GM10847 (cell line): Measurements from ENCODE around the gene MACROD2.

Experiments used
- POLR2A ChIP-seq: IDR thresholded peaks from 2 replicates; pipeline ENCODE4 v1.6.1; 2011; ENCODE audit not compliant: insufficient read length; ENCODE audit errors: extremely low read depth

The MACROD2 gene

DNA sequence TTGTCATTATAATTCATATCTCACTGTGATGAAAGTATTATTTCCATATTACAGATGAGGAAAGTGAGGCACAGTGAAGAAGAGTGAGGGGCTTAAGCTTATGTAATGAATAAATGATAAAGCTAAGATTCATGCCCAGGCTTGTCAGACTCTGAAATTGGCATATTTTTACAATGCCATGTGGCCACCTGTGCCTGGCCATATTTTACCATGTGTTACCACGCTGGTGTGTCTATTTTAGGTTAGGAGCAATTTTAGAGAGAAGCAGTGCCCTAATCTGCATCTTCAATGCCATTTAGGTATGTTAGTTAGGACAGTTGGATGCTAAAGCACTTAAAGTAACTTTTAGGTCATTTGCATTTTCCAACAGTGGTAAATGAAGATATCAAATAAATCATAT lies 530.1 kb downstream of the MACROD2 start:
- TF ChIP-seq POLR2A: no peak

DNA sequence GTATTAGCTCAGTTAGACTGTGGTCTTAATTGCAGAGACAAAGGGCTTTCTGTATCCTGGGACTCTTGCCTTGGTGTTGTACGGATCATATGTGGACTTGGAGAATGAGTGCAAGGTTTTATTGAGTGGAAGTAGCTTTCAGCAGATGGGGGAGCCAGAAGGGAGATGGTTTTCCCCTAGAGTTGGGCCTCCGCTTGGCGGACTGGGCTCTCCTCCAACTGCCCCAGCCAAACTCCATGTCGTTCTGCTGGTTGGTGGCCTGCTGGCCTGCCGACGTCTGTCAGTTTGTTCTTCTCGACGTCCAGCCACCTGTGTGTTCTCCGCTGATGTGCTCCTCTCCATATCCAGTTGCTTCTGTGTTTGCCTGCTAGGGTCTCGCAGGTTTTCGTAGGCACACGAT lies 531.6 kb downstream of the MACROD2 start:
- TF ChIP-seq POLR2A: no peak

DNA sequence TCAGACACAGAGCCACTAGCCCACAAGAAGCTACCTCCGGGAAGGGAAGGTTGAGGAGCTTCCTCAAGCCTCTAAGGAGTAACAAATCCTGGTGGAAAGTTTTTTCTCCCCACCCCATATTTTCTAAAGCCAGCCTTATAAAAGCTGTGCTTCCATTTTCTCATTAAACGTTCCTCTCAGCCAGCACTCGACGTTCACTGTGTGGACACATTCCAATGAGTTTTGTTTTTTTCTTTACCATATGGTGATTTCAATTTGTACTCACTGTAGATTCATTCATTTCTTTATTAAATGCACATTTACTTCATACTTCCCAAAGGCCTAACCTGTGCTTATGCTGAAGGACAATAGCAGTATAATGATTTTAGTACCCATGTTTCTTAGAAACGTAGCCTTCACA lies 536.5 kb downstream of the MACROD2 start:
- TF ChIP-seq POLR2A: no peak

DNA sequence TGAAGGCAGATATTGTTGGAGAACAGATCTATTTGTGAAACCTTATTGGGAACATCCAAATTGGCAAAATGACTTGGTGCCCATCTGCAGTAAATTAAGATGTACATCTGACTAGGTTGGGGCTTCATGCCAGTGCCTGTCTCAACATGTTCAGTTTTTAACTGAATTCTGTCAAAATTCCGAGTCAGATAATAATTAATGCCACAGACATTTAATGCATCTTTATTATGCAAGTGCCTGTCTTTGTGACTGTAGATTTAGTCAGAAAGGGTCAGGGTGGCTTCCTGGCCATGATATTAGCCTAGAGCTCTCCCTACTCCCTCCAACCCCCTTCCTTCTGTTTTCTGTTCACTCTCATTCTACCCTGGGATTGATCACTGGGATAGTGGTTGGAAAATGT lies 541.4 kb downstream of the MACROD2 start:
- TF ChIP-seq POLR2A: no peak

DNA sequence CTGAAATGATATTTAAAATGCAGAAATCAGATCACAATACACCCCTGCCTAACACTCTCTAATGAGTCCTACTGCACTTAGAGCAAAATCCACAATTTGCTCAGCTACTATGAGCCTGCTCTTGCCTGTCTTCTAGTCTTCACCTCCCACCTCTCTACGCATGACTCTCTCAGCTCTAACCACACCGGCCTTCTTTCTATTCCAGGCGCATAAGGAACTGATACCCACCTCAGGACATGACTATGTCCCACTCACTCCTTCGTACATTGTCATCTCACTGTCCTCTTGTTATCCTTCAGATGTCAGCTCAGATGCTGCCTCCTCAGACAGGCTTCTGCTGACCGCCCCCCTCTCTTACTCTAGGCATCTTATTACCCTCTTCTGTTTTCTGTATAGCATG lies 543.1 kb downstream of the MACROD2 start:
- TF ChIP-seq POLR2A: no peak

DNA sequence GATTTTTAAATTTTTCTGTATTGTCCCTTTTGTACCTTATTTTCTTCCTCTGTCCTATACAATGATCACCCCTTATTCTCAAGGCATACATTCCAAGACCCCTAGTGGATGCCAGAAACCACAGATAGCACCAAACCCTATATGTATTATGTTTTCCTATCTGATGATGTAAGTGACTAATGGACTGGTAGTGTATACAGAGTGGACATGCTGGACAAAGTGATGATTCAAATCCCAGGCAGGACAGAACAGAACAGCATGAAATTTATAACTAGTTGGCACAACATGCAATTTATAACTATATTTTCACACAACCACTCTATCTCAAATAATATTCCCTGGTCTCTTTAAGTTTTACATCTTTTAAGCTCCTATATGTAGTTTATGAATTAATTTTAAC lies 547.7 kb downstream of the MACROD2 start:
- no peak for TF ChIP-seq POLR2A

DNA sequence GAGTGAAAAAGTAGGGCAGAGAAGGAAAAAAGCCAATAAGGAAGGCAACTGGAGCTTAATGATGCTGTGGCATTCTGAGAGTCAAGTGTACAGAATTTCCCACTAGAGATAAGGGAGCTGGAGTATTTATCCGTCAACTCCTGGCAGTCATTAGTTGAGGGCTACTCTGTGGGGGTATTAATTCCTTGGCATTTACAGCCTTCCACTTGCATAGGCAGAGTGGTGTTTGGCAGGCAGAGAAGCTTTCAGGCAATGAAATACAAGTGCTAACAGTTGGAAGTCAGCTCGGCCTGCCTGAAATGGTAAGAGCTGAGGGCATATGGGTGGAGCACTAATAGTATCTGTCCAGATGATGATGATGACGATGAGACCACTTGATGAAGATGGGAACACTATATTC lies 549.4 kb downstream of the MACROD2 start:
- TF ChIP-seq POLR2A: no peak

DNA sequence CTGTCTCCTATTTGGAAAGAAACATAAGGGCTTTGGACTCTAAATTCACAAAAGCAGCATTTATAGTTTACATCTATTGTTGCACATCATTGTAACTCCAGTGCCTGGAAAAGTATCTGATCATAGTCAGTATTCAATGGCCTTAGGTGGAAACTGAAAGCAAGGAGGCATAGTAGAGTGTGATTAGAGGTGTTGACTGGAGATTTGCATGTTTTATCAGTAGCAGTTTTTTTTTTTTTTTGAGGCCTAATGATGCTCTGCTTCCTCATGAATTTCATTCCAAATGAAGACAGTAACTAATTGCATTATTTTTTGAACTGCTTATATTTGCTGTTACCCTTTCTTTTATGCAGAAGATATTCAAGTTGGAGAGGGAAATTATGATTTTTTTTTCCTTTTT lies 555.3 kb downstream of the MACROD2 start:
- no peak for TF ChIP-seq POLR2A

DNA sequence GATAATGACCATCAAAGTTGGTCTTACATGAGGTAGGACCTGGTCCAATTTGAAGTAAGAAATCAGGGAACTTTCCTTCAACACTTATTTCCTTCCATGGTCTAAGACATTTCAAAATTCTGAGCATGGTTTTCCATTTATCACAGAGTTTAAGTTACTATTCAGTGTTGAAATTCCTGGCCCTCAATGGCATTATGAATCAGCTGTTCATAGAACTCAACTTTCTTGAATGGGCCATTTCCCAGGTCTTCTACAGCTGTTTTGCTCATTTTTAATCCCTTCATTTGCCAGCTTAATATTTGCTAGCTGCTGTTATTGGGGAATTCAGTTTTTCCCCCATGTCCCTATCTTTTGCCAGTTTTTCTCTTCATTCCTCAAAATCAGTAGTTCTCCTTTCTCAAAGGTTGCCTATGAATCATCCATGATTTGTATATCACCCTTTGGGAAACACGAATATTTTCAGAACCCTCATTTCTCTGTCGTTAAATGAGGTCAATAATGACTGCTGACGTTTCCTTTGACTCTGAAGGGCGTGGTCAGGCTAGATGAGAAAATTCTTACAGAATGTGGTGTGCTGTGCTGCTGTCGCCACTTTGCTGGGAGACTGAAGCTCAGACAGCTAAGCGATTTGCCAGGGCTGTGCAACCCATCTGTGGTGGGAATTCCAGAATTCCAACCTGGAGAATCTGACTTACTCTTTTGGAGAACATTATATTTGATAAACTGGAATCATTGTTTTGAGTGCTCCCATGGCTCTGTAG lies 558.6 kb downstream of the MACROD2 start:
- TF ChIP-seq POLR2A: no peak

DNA sequence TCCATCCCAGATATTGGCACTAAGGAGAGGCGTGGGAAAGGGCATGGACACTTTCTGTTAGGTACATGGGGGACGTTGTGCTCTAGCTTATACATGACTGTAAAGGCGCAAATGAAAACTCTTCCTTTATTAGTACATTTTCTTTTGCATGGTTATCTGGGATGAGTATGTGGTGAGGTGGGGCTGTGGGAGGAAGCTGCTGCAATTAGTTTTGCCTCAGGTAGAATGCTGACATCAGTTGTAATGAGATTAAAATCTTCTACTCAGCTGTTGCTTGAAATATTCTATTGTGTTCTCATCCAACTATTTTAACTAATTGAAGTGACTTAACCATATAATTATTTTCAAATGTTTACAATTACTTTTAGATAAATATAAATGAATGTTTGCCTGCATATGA lies 560.4 kb downstream of the MACROD2 start:
- TF ChIP-seq POLR2A: no peak

DNA sequence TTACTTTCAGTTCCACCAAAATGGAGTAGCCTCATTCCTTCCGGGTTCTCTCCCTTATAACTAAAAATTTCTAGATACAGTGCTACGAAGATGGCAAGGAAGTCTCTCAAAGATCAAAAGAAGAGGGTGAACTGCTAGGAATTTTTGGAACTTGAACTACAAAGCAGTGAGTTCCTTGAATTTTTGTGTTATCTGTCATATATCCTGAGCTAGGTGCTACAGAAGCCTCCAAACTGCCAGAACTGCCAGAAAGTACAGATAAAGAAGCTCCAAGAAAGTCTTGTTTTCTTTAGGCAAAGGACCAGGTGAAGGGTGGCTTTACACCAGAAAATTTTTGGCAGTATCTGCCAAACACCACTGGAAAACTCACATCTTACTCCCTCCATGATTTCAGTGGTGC lies 560.9 kb downstream of the MACROD2 start:
- TF ChIP-seq POLR2A: no peak

DNA sequence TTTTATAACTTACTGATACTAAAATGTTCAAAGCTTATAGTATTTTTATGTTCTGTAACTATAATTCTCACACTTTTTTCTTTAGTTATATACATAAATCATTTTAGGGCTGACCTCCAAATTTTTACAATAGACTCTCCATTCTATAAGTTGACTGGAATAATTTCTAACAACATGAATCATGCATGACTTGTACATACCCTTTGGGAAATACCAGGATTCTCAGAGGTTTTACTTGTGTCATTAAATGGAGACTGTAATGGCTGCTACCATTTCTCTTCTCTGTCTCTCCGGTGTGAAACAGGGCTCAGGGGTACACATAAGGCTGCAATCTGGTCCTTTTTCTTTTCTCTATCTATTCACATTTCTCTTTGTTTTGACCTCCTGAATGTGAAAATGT lies 564.3 kb downstream of the MACROD2 start:
- no peak for TF ChIP-seq POLR2A

DNA sequence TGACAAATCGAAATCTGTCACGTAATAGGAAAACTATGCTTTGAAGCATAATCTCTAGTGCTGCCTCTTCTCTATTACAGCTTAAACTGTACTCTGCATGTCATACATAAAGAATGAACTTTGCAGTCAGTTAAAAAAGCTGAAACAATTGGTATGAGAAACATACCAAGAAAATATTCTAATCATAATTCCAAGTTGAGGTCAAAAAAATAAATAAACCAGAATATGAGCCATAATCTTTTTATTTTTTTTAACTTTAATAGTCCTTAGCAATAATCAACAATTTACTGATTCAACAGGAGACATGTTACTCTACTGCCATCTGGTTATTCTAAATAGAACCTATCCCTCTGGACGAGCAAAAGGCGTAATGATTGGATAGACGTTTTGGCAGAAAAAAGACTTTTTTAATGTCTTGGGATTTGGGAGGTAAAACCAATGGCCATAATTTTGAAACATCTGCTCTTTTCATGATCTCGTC lies 566.5 kb downstream of the MACROD2 start:
- no peak for TF ChIP-seq POLR2A

DNA sequence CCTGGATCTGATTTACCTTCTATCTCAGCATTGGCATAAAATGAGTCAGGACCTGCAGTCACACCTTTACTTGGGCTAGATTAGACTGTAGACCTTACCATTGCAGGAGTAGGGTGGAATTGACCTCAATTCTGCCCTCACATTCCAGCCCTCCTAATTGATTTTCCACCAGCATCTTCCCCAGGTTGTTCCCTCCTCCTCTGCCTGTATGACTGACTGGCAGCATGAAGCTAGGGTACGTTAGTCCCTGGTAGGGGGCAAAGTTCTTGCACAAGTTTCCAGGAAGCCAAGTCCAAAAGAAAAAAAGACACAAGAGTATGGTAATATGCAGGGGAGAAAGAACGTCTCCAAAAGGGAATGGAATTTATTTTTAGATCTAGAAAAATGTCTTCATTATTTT lies 567.7 kb downstream of the MACROD2 start:
- no peak for TF ChIP-seq POLR2A

DNA sequence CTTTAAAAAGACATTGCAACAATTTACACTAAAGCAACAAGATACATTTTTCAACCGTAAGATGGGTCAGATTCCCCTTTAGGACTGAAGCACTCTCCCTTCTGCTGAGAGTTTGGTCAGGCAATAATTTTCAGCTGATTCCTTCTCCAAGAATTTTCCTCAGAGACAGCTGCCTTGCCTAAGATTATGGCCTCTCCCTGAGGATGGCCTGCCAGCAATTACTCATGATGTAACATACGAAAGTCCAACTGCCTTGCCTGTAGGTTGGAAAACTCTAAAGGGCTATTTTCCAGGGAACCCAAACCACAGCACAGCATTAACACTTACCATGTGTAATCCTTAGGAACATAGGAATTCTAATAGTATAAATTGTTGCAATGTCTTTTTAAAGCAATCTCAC lies 571.2 kb downstream of the MACROD2 start:
- no peak for TF ChIP-seq POLR2A

DNA sequence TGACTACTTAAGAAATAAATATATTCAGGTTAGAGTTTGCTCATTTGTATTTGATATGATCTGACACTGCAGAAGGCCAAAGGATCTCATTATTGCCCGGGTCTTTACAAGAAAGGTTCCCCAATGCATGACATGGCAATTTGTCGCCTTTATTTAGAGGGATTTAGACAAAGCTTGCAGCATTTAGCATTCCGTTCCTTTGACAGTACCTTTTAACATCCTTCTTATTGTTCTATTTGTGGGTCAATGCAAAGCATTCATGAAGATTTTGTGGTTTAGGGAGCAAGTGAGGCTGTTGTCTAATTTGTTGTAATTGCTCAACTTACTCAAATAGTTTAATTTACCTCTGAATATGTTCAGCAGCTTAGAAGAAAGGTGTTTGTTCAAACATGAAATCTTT lies 572.9 kb downstream of the MACROD2 start:
- no peak for TF ChIP-seq POLR2A

DNA sequence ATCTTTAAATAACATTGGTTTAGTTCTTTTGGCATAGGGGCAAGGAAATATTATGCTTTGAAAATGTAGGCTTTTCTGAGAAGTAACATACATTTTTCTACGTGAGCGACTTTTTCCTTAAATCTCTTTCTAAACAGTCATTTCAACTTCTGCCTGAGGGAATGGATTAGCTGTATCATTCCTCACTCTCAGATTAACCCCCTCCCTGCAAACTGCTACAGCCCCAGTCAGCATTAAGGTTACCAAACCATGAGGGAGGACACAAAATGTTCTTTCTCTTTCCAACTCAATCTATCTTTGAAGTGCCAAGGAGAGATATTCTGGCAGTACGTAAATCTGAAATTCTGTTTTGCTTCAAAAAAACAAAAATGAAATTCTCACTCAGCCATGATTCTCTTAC lies 573.4 kb downstream of the MACROD2 start:
- TF ChIP-seq POLR2A: no peak

DNA sequence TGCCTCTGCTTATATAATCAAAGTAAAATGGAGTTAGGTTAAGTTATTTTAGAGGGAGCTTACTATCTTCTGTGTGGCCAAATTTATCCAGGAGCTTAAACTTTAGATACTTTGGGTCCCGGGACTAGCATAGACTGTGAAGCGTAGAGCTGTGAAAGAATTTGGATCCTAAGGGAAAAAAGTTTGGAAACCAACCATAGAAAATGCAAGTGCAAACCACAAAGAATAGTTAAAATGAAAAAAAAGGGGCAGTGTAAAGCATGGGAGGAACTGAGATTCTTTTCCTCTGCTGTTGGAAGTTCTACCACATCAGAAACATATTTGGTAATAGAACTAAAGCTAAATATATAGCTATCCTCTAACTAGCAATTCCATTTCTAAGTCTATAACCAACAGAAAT lies 574.3 kb downstream of the MACROD2 start:
- no peak for TF ChIP-seq POLR2A

DNA sequence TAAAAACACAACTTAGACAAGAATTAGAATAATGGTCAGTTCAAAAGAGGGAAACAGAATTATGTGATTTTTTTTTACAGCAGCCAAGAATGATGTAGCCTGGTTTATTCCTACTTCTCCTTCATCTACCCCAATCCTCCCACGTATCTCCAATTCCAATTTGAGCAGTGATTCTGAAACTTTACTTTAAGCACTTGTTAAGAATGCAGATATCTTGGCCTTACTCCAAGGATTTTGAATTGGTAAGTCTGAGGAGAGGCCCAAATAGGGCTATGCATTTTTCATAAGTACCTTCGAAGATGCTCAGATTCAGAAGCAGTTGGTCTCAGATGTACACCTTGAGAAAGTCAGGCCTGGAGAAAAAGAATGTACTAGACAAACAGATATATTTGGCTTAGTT lies 575.5 kb downstream of the MACROD2 start:
- no peak for TF ChIP-seq POLR2A
